Measurements from ENCODE around the gene PHLPP1. TPM values are rescaled to one million over a fixed set of nuclear protein-coding genes. Genes with fewer than 3 reads are reported as not detected.
A peak's percentile ranks its signal among the peaks of the same experiment; 100 is the strongest.

The PHLPP1 gene
- total RNA-seq, 4 donors from 2014 or later, result 17.7 to 29.5 (median 25.5) TPM

DNA sequence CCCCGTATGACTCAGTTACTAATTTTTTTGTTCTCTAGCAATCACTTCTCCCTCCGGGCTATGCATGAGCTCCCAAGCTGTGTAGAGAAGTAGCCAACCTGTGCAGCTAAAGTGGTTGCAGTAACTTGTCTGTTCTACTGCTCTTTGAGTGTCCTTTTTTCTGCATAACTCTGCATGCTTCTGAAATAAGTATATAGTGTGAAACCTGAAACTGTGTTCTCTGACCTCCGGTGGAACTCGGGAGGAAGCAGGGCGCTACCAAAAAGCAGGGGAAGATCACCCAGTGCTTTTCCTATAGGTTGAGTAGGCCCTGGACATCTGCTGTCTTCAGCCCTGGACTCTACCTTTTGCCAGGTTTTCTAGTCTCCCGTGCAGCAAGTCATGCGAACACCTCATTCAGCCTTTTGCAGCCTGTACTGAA lies 47.8 kb downstream of the PHLPP1 start:
- Histone ChIP-seq H3K27ac (no peak overlapping the region), H3K36me3 (no peaks in the 10 kb centered on the region), H3K4me1 (peaks cover 0 to 24% (median 11%) of the 10 kb centered on the region in 4 donors), H3K4me3 (no peak overlapping the region), H3K27me3 (no peaks in the 10 kb centered on the region), H3K9me3 (no peaks in the 10 kb centered on the region)
- no peak for TF ChIP-seq POLR2AphosphoS5 (IDR thresholded peaks at IDR 0.05)
- no peak for TF ChIP-seq EP300 (IDR thresholded peaks at IDR 0.05; ENCODE audit: low read depth)
- TF ChIP-seq POLR2A (IDR thresholded peaks at IDR 0.05), result no peak
- TF ChIP-seq, protein P1, sequence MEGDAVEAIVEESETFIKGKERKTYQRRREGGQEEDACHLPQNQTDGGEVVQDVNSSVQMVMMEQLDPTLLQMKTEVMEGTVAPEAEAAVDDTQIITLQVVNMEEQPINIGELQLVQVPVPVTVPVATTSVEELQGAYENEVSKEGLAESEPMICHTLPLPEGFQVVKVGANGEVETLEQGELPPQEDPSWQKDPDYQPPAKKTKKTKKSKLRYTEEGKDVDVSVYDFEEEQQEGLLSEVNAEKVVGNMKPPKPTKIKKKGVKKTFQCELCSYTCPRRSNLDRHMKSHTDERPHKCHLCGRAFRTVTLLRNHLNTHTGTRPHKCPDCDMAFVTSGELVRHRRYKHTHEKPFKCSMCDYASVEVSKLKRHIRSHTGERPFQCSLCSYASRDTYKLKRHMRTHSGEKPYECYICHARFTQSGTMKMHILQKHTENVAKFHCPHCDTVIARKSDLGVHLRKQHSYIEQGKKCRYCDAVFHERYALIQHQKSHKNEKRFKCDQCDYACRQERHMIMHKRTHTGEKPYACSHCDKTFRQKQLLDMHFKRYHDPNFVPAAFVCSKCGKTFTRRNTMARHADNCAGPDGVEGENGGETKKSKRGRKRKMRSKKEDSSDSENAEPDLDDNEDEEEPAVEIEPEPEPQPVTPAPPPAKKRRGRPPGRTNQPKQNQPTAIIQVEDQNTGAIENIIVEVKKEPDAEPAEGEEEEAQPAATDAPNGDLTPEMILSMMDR (IDR thresholded peaks at IDR 0.05), result no peak
- in situ Hi-C loops (cut with MboI; ENCODE audit: low pct_ligation_motif_present in 1 of 4, low pct_unique_long_range_greater_than_20kb in 1 of 4, low sequenced_read_pairs in 3 of 4) (no loop called here), intact Hi-C loops (cut with DNase I; ENCODE audit: low total_unique reads) (no loop called here)
- DNase-seq, result no peak
- WGBS, 2 donors (ENCODE audit: low coverage in 1 of 2), result 79 to 80% methylated on average over 4 to 7 of the region's 7 CpGs

DNA sequence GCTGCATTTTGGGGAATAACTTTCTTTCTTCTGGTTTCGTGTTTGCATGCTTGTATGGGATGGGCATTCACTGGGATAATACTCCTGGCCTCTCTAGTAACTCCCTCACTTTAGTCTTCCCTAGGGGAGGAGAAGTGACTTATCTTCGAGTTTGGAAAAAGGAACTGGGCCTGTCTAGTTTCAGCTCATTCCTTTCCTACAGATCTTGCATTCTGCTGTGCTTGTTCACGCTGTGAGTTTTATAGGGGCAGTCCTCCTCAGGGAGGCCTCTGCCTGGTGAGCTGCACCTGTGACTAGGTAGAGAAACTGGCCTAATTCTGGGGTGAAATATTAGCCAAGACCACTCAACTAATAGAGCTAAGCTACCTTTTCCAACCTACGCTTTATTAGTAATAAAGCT lies 50.9 kb downstream of the PHLPP1 start:
- in situ Hi-C loops (cut with MboI; ENCODE audit: low pct_ligation_motif_present in 1 of 4, low pct_unique_long_range_greater_than_20kb in 1 of 4, low sequenced_read_pairs in 3 of 4), result no loop called here
- H3K27me3 ChIP-seq, result no peaks in the 10 kb centered on the region
- no peak overlapping the region for H3K27ac ChIP-seq
- H3K4me1 ChIP-seq, result peaks cover 0 to 20% (median 12%) of the 10 kb centered on the region in 4 donors
- no peaks in the 10 kb centered on the region for H3K9me3 ChIP-seq
- H3K4me3 ChIP-seq, result no peak overlapping the region
- H3K36me3 ChIP-seq, result no peaks in the 10 kb centered on the region
- WGBS, 2 donors (ENCODE audit: low coverage in 1 of 2), result 80 to 86% methylated on average over 2 to 4 of the region's 4 CpGs
- intact Hi-C loops (cut with DNase I; ENCODE audit: low total_unique reads), result no loop called here
- no peak for DNase-seq
- TF ChIP-seq, protein P1 (IDR thresholded peaks at IDR 0.05), result no peak
- TF ChIP-seq EP300 (IDR thresholded peaks at IDR 0.05; ENCODE audit: low read depth) (no peak), POLR2A (IDR thresholded peaks at IDR 0.05) (no peak), POLR2AphosphoS5 (IDR thresholded peaks at IDR 0.05) (no peak)

DNA sequence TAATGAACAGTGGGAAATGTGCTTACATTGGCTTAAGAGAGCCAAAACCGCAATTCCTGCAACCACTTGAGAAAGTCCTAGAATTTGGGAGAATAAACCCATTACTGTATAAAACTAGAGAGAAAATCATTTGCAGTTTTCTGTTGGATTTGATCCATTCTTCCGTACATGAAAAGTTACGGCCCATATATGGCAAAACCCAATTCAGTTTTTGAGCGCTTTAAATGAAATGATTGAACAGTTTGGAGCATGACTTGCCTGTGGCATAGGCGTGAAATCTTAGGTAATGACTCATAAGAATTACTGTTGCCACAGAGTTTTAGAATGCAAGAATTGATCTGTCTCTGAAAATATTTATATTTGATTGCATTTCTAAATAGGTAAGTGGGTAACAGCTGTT lies 52.0 kb downstream of the PHLPP1 start:
- in situ Hi-C loops (cut with MboI; ENCODE audit: low pct_ligation_motif_present in 1 of 4, low pct_unique_long_range_greater_than_20kb in 1 of 4, low sequenced_read_pairs in 3 of 4), result no loop called here
- TF ChIP-seq EP300 (IDR thresholded peaks at IDR 0.05; ENCODE audit: low read depth), result no peak
- no peak for TF ChIP-seq POLR2A (IDR thresholded peaks at IDR 0.05)
- TF ChIP-seq POLR2AphosphoS5 (IDR thresholded peaks at IDR 0.05), result no peak
- TF ChIP-seq, protein P1 (IDR thresholded peaks at IDR 0.05), result no peak

DNA sequence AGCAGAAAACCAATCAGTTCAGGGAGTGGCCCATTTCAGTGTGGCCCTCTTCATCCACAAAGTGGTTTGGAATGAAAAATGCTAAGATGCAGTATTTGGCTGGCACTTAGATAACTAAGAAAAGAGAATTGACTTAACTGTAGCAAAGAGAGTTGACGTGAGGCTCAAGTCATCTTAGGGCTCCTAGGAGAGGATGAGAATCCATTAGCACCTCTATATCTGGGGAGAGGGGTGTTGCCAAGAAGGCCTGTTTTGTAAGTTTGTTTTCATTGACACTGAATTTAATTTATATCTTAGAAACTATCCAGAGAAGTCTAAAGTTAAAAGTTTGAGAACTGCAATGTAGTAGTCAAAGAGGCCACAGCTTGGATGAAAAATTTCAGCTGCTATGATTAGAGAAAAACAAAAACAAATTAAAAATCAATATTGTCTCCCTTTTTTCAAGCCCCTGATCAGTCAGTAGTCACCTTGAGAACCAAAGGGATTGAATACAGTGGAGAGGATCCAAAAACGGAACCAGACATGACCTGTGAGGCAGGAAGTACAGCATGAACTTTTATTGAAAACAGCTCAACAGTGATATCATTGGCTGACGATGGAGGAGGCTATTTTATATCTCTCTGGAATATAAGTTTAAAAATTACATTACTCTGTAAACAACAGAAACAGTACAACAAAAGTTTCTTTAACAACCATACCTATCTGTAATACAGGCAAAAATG lies 52.7 kb downstream of the PHLPP1 start:
- peak overlapping the region in 1 of 4 donors; percentile 17 for H3K27ac ChIP-seq
- H3K9me3 ChIP-seq, result no peaks in the 10 kb centered on the region
- in situ Hi-C loops (cut with MboI; ENCODE audit: low pct_ligation_motif_present in 1 of 4, low pct_unique_long_range_greater_than_20kb in 1 of 4, low sequenced_read_pairs in 3 of 4), result no loop called here
- no peaks in the 10 kb centered on the region for H3K36me3 ChIP-seq
- WGBS, 2 donors (ENCODE audit: low coverage in 1 of 2), result 53 to 66% methylated on average over 2 to 3 of the region's 3 CpGs
- peaks cover 0 to 27% (median 16%) of the 10 kb centered on the region in 4 donors for H3K4me1 ChIP-seq
- DNase-seq, result no peak
- intact Hi-C loops (cut with DNase I; ENCODE audit: low total_unique reads), result no loop called here
- no peak overlapping the region for H3K4me3 ChIP-seq
- no peaks in the 10 kb centered on the region for H3K27me3 ChIP-seq
- TF ChIP-seq EP300 (IDR thresholded peaks at IDR 0.05; ENCODE audit: low read depth) (no peak), POLR2AphosphoS5 (IDR thresholded peaks at IDR 0.05) (no peak), POLR2A (IDR thresholded peaks at IDR 0.05) (no peak)
- TF ChIP-seq, protein P1 (IDR thresholded peaks at IDR 0.05), result no peak

More for the DNA sequence above, 52.0 kb downstream of the PHLPP1 start:
- no peak for DNase-seq
- Histone ChIP-seq H3K4me1 (peaks cover 0 to 20% (median 12%) of the 10 kb centered on the region in 4 donors), H3K9me3 (no peaks in the 10 kb centered on the region), H3K4me3 (no peak overlapping the region), H3K27me3 (no peaks in the 10 kb centered on the region), H3K36me3 (no peaks in the 10 kb centered on the region), H3K27ac (peak overlapping the region in 1 of 4 donors; percentile 17)
- intact Hi-C loops (cut with DNase I; ENCODE audit: low total_unique reads), result no loop called here
- 82 to 87% methylated on average over 5 of the region's 5 CpGs for WGBS, 2 donors (ENCODE audit: low coverage in 1 of 2)
